ENCODE measurements around the gene MOB3A. TPM values are rescaled to one million over a fixed set of nuclear protein-coding genes. Genes with fewer than 3 reads are reported as not detected.

Gene MOB3A
- total and polyA plus RNA-seq, 2 of the 13 experiments (the other 11 are each of a cell fraction or from before 2014, with no cell fraction given) = 3.5 to 17.8 TPM

DNA sequence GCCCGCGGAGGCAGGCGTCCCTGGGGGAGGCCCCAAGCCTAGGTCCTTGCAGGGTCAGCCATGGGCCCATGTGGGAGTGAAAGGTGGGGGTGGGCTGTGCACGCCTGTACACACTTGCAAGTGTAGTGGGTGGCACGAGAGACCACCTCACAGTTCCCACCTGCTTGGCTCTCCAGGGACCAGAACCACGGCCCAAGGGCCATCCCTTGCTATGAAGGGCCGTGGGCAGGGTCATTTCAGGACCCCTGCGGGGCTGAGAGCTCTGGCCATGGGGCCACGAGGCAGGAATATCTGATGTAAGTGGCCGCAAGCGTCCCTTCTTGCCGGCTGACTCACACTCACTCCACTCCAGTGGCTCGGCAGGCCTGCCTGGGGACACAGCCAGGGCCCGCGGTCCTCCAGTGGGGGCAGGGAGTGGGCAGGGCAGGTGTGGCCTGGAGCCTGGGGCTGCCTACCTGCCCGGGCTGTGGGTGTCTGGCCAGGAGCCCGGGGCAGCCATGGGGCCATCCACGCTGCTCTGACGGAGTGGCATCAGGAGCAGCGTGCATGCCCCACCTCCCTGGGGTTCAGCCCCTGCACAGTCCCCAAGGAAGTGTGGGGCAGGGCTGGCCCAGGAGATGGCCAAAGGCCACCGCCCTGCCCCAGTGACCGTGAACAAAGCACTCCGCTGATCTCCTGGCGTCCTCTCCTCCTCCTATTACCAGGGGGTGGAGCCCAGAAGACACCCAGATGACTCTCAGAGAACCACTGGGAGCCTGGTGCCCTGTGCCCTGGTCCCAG is 36.5 kb downstream of the MOB3A start (continued):
- TF ChIP-seq MTF2 (CRISPR knock-in tag; IDR thresholded peaks at IDR 0.05; ENCODE audit: borderline replicate concordance) (peak; percentile 26; the same call in 1 of the 2 replicates), MED13 (CRISPR knock-in tag; IDR thresholded peaks at IDR 0.05) (0 out of 2 replicates have a peak, but pooled peaks have one; percentile 14), CAMTA2 (CRISPR knock-in tag; IDR thresholded peaks at IDR 0.05; ENCODE audit: borderline replicate concordance) (0 out of 2 replicates have a peak, but pooled peaks have one; percentile 60), ETV5 (CRISPR knock-in tag; IDR thresholded peaks at IDR 0.05; ENCODE audit: borderline replicate concordance) (no peak; the same call in 1 of the 2 replicates), ATM (IDR thresholded peaks at IDR 0.05; ENCODE audit: borderline replicate concordance) (no peak), MYC (CRISPR knock-in tag; IDR thresholded peaks at IDR 0.05; ENCODE audit: borderline replicate concordance) (peak; percentile 95), IRX3 (CRISPR knock-in tag; IDR thresholded peaks at IDR 0.05; ENCODE audit: borderline replicate concordance, low read depth) (0 out of 2 replicates have a peak, but pooled peaks have one; percentile 27), HOXA3 (CRISPR knock-in tag; IDR thresholded peaks at IDR 0.05) (peak; percentile 62; the same call in 1 of the 2 replicates), ZNF34 (CRISPR knock-in tag; IDR thresholded peaks at IDR 0.05; ENCODE audit: borderline replicate concordance) (peak; percentile 69; the same call in 1 of the 2 replicates), ZBTB3 (CRISPR knock-in tag; IDR thresholded peaks at IDR 0.05; ENCODE audit: borderline replicate concordance, low read depth) (no peak; the same call in 1 of the 2 replicates), ZNF543 (CRISPR knock-in tag; IDR thresholded peaks at IDR 0.05) (peak; percentile 61; the same call in 1 of the 2 replicates), REXO4 (CRISPR knock-in tag; IDR thresholded peaks at IDR 0.05; ENCODE audit: borderline replicate concordance) (no peak)
- TF ChIP-seq, protein P1, sequence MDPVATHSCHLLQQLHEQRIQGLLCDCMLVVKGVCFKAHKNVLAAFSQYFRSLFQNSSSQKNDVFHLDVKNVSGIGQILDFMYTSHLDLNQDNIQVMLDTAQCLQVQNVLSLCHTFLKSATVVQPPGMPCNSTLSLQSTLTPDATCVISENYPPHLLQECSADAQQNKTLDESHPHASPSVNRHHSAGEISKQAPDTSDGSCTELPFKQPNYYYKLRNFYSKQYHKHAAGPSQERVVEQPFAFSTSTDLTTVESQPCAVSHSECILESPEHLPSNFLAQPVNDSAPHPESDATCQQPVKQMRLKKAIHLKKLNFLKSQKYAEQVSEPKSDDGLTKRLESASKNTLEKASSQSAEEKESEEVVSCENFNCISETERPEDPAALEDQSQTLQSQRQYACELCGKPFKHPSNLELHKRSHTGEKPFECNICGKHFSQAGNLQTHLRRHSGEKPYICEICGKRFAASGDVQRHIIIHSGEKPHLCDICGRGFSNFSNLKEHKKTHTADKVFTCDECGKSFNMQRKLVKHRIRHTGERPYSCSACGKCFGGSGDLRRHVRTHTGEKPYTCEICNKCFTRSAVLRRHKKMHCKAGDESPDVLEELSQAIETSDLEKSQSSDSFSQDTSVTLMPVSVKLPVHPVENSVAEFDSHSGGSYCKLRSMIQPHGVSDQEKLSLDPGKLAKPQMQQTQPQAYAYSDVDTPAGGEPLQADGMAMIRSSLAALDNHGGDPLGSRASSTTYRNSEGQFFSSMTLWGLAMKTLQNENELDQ (CRISPR knock-in tag; IDR thresholded peaks at IDR 0.05; ENCODE audit: borderline replicate concordance) = no peak
- TF ChIP-seq, protein P2, sequence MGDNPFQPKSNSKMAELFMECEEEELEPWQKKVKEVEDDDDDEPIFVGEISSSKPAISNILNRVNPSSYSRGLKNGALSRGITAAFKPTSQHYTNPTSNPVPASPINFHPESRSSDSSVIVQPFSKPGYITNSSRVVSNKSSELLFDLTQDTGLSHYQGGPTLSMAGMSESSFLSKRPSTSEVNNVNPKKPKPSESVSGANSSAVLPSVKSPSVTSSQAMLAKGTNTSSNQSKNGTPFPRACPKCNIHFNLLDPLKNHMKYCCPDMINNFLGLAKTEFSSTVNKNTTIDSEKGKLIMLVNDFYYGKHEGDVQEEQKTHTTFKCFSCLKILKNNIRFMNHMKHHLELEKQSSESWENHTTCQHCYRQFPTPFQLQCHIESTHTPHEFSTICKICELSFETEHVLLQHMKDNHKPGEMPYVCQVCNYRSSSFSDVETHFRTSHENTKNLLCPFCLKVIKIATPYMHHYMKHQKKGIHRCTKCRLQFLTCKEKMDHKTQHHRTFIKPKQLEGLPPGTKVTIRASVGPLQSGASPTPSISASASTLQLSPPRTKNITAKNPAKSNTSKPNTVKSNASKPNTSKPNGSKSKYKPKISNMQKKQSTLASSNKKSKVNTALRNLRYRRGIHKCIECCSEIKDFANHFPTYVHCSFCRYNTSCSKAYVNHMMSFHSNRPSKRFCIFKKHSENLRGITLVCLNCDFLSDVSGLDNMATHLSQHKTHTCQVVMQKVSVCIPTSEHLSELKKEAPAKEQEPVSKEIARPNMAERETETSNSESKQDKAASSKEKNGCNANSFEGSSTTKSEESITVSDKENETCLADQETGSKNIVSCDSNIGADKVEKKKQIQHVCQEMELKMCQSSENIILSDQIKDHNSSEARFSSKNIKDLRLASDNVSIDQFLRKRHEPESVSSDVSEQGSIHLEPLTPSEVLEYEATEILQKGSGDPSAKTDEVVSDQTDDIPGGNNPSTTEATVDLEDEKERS (CRISPR knock-in tag; IDR thresholded peaks at IDR 0.05) = no peak
- TF ChIP-seq, protein P3, sequence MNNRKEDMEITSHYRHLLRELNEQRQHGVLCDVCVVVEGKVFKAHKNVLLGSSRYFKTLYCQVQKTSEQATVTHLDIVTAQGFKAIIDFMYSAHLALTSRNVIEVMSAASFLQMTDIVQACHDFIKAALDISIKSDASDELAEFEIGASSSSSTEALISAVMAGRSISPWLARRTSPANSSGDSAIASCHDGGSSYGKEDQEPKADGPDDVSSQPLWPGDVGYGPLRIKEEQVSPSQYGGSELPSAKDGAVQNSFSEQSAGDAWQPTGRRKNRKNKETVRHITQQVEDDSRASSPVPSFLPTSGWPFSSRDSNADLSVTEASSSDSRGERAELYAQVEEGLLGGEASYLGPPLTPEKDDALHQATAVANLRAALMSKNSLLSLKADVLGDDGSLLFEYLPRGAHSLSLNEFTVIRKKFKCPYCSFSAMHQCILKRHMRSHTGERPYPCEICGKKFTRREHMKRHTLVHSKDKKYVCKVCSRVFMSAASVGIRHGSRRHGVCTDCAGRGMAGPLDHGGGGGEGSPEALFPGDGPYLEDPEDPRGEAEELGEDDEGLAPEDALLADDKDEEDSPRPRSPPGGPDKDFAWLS (CRISPR knock-in tag; IDR thresholded peaks at IDR 0.05; ENCODE audit: borderline replicate concordance) = peak; percentile 94

Data from HepG2 (cell line).